ENCODE data around the gene RWDD1. TPM values are rescaled to one million over a fixed set of nuclear protein-coding genes. Genes with fewer than 3 reads are reported as not detected.

Gene RWDD1
- total RNA-seq, 2 experiments from 2014 or later, result 51.0 to 52.4 TPM

- CTCF ChIA-PET, result no interaction called here
- POLR2A ChIA-PET, result no interaction called here
Measured at GRCh38 chr6:116556814-116557415, 14.4 kb upstream of the RWDD1 start.

GRCh38 chr6:116557893-116558292 lies 13.4 kb upstream of the RWDD1 start:
- ChIA-PET CTCF (no interaction called here), POLR2A (no interaction called here)

GRCh38 chr6:116560130-116560529 lies 11.2 kb upstream of the RWDD1 start:
- ChIA-PET POLR2A (no interaction called here), CTCF (interaction anchor here (1.1 to 2.8 kb wide), 2 partner anchors 12 to 152 kb away, joined by 3 to 17 read pairs; partner anchors contain the start of gene RWDD1)

- ChIA-PET CTCF (interaction anchor here (0.6 to 2.8 kb wide), 12 partner anchors 10 to 345 kb away, joined by 3 to 17 read pairs (median 3); partner anchors contain the start of genes RWDD1 and TSPYL4), POLR2A (interaction anchor here (0.6 kb wide), 1 partner anchor 11 kb away, joined by 3 read pairs; no protein-coding TSS in a partner anchor)
Measured at GRCh38 chr6:116561377-116562018, 9.8 kb upstream of the RWDD1 start.

- ChIA-PET CTCF (interaction anchor here (1.1 to 2.4 kb wide), 3 partner anchors 9 to 274 kb away, joined by 3 to 7 read pairs (median 5); partner anchors contain the start of gene RWDD1), POLR2A (no interaction called here)
Measured at GRCh38 chr6:116562019-116562403, 9.3 kb upstream of the RWDD1 start.

- ChIA-PET CTCF (interaction anchor here (0.5 to 2.4 kb wide), 5 partner anchors 9 to 275 kb away, joined by 3 to 7 read pairs (median 5); partner anchors contain the start of gene RWDD1), POLR2A (no interaction called here)
Measured at GRCh38 chr6:116562614-116563013, 8.7 kb upstream of the RWDD1 start.

- POLR2A ChIA-PET, result no interaction called here
- CTCF ChIA-PET, result interaction anchor here (0.7 to 2.4 kb wide), 5 partner anchors 7 to 374 kb away, joined by 3 to 7 read pairs (median 4); partner anchors contain the start of gene RWDD1
Measured at GRCh38 chr6:116563830-116564229, 7.5 kb upstream of the RWDD1 start.

- ChIA-PET CTCF (interaction anchor here (0.7 to 2.4 kb wide), 4 partner anchors 44 to 375 kb away, joined by 3 to 7 read pairs (median 4); no protein-coding TSS in a partner anchor), POLR2A (no interaction called here)
Measured at GRCh38 chr6:116564311-116564710, 7.0 kb upstream of the RWDD1 start.

- ChIA-PET POLR2A (no interaction called here), CTCF (interaction anchor here (1.8 kb wide), 1 partner anchor 347 kb away, joined by 4 read pairs; no protein-coding TSS in a partner anchor)
Measured at GRCh38 chr6:116564921-116565872, 6.1 kb upstream of the RWDD1 start.

GRCh38 chr6:116568111-116568510 lies 3.2 kb upstream of the RWDD1 start:
- ChIA-PET POLR2A (no interaction called here), CTCF (no interaction called here)

- CTCF ChIA-PET, result no interaction called here
- POLR2A ChIA-PET, result no interaction called here
Measured at GRCh38 chr6:116568821-116569755, 2.2 kb upstream of the RWDD1 start.

GRCh38 chr6:116571683-116572000 lies 338 bp downstream of the RWDD1 start:
- ChIA-PET CTCF (interaction anchor here (1.5 to 3.4 kb wide), 4 partner anchors 9 to 45 kb away, joined by 3 to 17 read pairs (median 5); partner anchors contain the start of gene RSPH4A), POLR2A (interaction anchor here (1.0 to 1.6 kb wide), 4 partner anchors 97 to 318 kb away, joined by 3 to 7 read pairs (median 4); partner anchors contain the start of genes KPNA5, TSPYL4 and ZUP1)

- ChIA-PET POLR2A (interaction anchor here (0.7 to 1.6 kb wide), 3 partner anchors 11 to 318 kb away, joined by 3 to 4 read pairs (median 3); partner anchors contain the start of gene TSPYL4), CTCF (interaction anchor here (1.7 to 3.4 kb wide), 3 partner anchors 9 to 45 kb away, joined by 5 to 17 read pairs (median 5); partner anchors contain the start of gene RSPH4A)
Measured at GRCh38 chr6:116572162-116572561, 858 bp downstream of the RWDD1 start.

- CTCF ChIA-PET, result no interaction called here
- POLR2A ChIA-PET, result no interaction called here
Measured at GRCh38 chr6:116575227-116575626, 3.9 kb downstream of the RWDD1 start.

GRCh38 chr6:116577486-116577885 lies 6.2 kb downstream of the RWDD1 start:
- POLR2A ChIA-PET, result no interaction called here
- CTCF ChIA-PET, result interaction anchor here (1.2 kb wide), 1 partner anchor 16 kb away, joined by 3 read pairs; no protein-coding TSS in a partner anchor

GRCh38 chr6:116578335-116578734 lies 7.0 kb downstream of the RWDD1 start:
- CTCF ChIA-PET, result no interaction called here
- POLR2A ChIA-PET, result no interaction called here

GRCh38 chr6:116579143-116579542 lies 7.8 kb downstream of the RWDD1 start:
- CTCF ChIA-PET, result no interaction called here
- POLR2A ChIA-PET, result no interaction called here

GRCh38 chr6:116580198-116580597 lies 8.9 kb downstream of the RWDD1 start:
- ChIA-PET CTCF (no interaction called here), POLR2A (no interaction called here)

- POLR2A ChIA-PET, result no interaction called here
- CTCF ChIA-PET, result no interaction called here
Measured at GRCh38 chr6:116586276-116586675, 15.0 kb downstream of the RWDD1 start.
